ENCODE results near the gene AQP10.
"Not testable (repeated sequence)": the region's sequence is repeated elsewhere in the genome, so short reads cannot be mapped to it uniquely, and the experiment has no call there.

Gene AQP10

GRCh38 chr1:154320882-154321608 lies at the start of gene AQP10:
Gene AQP10, plus strand, starts transcription at chr1:154321093. Its CDS starts 63 bp downstream, at chr1:154321156.
- no peak for DNase-seq (ENCODE audit: low read depth in 2 of 2)

- peak; percentile 90 to 95 for DNase-seq (ENCODE audit: low read depth in 2 of 2)
These were observed 48.5 kb upstream of the AQP10 start, which contains the start of gene HAX1 for GRCh38 chr1:154272217-154272998. Gene HAX1, plus strand, starts transcription at chr1:154272629. Its CDS starts 95 bp downstream, at chr1:154272724.

DNA sequence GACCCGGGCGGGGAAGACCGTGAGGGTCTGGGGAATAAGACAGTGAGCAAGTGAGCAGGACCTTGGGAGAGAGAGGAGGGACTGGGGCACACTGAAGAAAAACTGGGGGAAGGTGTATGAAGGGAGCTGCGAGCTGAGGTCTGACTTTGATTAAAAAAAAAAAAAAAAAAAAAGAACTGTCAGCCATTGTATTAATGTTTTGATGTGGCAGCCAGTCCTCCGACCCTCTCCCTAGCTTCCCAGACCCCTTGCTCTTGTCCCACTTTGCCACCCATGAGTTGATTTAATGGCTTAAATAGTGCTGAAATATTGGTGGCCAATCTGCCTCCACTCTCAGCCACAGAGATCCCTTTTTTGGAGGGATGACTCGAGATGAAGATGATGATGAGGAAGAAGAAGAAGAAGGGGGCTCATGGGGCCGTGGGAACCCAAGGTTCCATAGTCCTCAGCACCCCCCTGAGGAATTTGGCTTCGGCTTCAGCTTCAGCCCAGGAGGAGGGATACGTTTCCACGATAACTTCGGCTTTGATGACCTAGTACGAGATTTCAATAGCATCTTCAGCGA lies 47.8 kb upstream of the AQP10 start:
- DNase-seq (ENCODE audit: low read depth in 2 of 2): no peak

GRCh38 chr1:154276797-154277196 lies 44.1 kb upstream of the AQP10 start:
- no peak for DNase-seq (ENCODE audit: low read depth in 2 of 2)

GRCh38 chr1:154287591-154287990 lies 33.3 kb upstream of the AQP10 start:
- not testable (repeated sequence) for DNase-seq (ENCODE audit: low read depth in 2 of 2)

- no peak for DNase-seq (ENCODE audit: low read depth in 2 of 2)
These were observed 32.2 kb upstream of the AQP10 start for GRCh38 chr1:154288661-154289060.

DNA sequence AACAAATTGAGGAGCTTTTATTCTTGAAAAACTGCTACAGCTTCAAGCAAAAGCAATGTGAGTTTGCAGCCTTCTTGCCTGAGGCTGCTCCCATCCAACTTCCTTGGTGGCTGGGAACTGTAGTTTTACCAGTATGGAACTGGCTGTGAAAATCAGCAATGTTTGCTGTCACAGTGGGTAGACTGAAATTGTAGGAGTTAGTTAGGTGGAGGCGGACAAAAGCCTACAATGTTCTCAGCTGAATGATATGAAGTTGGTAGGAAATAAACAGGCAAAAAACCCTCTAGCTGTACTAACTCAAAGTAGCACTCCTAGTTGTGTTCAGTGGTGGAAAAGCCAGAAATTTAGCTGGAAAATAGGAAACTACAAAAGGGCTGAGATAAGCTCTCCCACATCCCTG lies 30.0 kb upstream of the AQP10 start:
- no peak for DNase-seq (ENCODE audit: low read depth in 2 of 2)

GRCh38 chr1:154295408-154296235 lies 25.3 kb upstream of the AQP10 start:
- no peak for DNase-seq (ENCODE audit: low read depth in 2 of 2)

DNA sequence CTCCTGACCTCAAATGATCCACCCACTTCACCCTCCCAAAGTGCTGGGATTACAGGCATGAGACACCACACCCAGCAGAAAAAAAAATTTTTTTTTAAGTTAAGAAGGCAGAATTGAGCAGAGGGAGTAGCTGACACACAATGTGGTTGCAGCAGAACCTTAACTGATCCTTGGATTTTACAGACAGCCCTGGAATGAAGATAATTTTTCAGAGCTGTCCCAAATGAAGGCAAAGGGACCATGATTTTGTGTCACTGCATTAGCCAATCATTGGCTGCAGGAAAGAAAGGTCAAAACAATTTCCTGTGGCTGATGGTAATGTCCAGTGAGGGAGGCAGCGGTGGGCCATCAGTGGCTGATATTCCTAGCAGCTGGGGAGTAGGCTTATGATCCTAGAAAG lies 19.3 kb upstream of the AQP10 start:
- DNase-seq (ENCODE audit: low read depth in 2 of 2): no peak

DNA sequence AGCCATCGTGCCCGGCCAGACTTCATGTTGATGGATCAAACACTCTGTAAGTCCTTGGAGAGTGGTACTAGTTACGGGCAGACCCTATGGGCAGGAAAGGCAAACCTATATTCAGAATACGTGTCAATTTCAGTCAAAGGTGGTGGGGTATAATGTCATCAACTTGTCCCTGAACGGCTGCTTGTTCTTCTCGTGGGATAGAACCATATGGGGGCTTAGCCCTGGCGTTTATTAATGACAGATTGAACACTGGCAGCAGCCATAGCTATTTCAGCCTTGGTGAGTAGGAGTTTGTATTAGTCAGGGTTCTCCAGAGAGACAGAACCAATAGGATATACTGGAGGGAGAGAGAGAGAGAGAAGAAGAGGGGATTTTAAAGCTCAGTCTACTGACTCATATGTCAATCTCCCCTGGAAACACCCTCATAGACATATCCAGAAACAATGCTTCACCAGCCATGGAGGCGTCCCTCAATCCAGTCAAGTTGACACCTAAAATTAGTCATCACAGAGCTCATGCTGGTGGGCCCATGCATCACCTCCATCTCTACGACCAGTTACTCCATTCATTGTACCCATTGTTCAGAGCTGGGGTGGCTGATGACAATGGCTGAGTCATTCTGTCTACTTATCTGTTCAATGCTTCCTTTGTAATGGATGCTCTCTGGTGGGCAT lies 16.1 kb upstream of the AQP10 start:
- DNase-seq (ENCODE audit: low read depth in 2 of 2): no peak

DNA sequence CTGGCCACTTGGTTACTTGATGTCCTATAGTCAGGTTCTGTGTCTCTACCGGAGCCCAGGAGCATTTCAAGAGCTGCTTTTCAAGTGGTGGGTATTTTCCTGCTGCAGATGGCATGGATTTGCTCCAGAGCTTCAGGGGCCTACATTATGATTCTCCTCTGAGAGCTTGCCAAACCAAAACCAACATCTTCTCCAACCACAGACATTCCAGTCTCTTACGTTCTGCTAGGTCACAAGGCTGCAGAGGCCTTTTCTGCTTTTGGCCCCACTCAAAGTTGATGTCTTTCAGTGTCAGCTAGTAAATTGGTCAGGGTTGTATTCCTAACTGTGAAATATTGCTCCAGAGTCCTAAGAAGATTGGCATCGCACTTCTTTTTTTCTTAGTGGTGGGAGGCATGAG lies 14.7 kb upstream of the AQP10 start:
- no peak for DNase-seq (ENCODE audit: low read depth in 2 of 2)

GRCh38 chr1:154307670-154308270 lies 13.1 kb upstream of the AQP10 start:
- DNase-seq (ENCODE audit: low read depth in 2 of 2): not testable (repeated sequence)

- DNase-seq (ENCODE audit: low read depth in 2 of 2): not testable (repeated sequence)
These were observed 11.8 kb upstream of the AQP10 start for GRCh38 chr1:154309136-154309535.

DNA sequence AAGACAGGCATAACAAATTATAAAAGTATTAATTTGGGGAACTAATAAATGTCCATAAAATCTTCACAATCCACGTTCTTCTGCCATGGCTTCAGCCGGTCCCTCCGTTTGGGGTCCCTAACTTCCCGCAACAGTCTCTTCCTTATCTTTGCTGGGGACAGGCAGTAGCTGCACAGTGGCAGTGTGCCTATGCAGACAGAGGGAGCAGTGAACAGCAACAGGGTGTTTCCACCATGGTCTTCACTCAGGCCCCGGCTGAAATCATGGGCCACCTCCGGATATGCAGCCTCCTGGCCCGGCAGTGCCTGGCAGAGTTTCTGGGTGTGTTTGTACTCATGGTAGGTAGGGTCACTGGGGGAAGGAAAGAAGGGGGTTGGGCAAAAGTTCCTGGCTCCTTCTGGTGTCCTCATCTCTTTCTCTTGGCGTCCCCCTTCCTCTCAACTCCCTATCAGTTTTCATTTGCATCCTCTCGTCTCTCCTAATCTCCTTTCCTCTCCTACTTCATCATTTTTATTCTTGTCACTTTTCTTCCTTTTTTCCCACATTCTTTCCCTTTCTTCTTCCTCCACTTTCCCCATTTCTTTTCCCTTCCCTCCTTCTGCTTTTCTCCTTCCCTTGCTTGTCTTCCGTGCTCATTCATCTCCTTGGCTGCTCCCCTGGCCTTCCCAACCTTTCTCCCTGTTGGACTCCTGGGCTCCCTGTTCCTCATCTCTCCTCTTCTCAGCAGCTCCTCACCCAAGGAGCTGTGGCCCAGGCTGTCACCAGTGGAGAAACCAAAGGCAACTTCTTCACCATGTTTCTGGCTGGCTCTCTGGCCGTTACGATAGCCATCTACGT lies 8.4 kb upstream of the AQP10 start:
- DNase-seq (ENCODE audit: low read depth in 2 of 2): not testable (repeated sequence)

DNA sequence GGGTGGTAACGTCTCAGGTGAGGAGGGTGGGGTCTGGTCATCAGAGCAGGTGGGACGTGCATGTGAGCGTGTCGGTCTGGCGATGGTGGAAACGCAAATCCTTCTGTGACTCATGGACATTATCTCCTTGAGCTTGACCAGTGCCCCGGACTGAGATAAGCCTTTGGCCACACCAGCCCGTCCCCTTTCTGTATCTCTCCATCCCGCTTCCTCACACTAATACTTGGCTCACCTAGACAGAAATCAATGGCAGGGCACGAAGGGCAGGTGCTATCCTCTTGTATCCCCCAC lies 7.9 kb upstream of the AQP10 start:
- no peak for DNase-seq (ENCODE audit: low read depth in 2 of 2)

DNA sequence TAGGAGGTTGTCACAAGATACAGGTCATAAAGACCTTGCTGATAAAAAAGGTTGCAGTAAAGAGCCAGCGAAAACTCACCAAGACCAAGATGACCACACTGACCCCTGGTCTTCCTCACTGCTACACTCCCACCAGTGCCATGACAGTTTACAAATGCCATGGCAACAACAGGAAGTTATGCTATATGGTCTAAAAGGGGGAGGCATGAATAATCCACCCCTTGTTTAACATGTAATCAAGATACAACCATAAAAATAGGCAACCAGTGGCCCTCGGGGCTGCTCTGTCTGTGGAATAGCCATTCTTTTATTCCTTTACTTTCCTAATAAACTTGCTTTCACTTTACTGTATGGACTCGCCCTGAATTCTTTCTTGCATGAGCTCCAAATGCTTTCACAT lies 6.7 kb upstream of the AQP10 start:
- DNase-seq (ENCODE audit: low read depth in 2 of 2): not testable (repeated sequence)

- no peak for DNase-seq (ENCODE audit: low read depth in 2 of 2)
These were observed 4.2 kb upstream of the AQP10 start for GRCh38 chr1:154316704-154317103.

GRCh38 chr1:154318386-154318785 lies 2.5 kb upstream of the AQP10 start:
- DNase-seq (ENCODE audit: low read depth in 2 of 2): no peak

GRCh38 chr1:154321609-154321934 lies 679 bp downstream of the AQP10 start:
- not testable (repeated sequence) for DNase-seq (ENCODE audit: low read depth in 2 of 2)

DNA sequence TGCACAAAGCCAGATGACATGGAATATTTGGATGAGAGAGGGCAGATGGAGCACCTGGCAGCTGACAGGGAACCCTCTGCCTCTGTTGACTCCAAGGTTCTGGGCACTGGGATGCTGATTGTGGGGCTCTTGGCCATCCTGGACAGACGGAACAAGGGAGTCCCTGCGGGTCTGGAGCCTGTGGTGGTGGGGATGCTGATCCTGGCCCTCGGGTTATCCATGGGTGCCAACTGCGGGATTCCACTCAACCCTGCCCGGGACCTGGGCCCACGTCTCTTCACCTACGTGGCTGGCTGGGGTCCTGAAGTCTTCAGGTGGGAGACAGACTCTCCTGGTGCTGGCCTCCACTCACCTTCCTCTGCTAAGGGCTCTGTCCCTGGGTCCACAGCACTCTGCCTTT lies 2.6 kb downstream of the AQP10 start:
- DNase-seq (ENCODE audit: low read depth in 2 of 2): no peak

Data from stimulated activated CD4-positive, alpha-beta T cell treated with anti-CD3 and anti-CD28 coated beads, Interleukin-1b, Interleukin-23, amount 100 ng/mL, for 1 hour (primary cell).